ENCODE data around the gene STARD3NL.

GRCh38 chr7:38235606-38236005, 57.6 kb downstream of the STARD3NL start:
- TF ChIP-seq CTCF (conservative IDR thresholded peaks at IDR 0.05; ENCODE audit: low read depth, low read length): no peak
- TF ChIP-seq MXI1 (IDR thresholded peaks at IDR 0.05; ENCODE audit: borderline replicate concordance, low read depth, low read length): no peak
- TF ChIP-seq SMC3 (IDR thresholded peaks at IDR 0.05; ENCODE audit: low read depth, low read length): no peak
- no peak for TF ChIP-seq POLR2A (IDR thresholded peaks at IDR 0.05; ENCODE audit: low read depth, low read length)
- no peak for TF ChIP-seq FOS (IDR thresholded peaks at IDR 0.05; ENCODE audit: low read depth, low read length)
- no peak for TF ChIP-seq BHLHE40 (IDR thresholded peaks at IDR 0.05; ENCODE audit: low read depth, low read length)
- no peak for TF ChIP-seq MAFK (IDR thresholded peaks at IDR 0.05; ENCODE audit: low read depth, low read length)
- no peak for TF ChIP-seq RCOR1 (IDR thresholded peaks at IDR 0.05; ENCODE audit: insufficient replicate concordance, low read length)
- TF ChIP-seq USF2 (IDR thresholded peaks at IDR 0.05; ENCODE audit: low read depth, low read length): no peak
- no peak for TF ChIP-seq MAZ (IDR thresholded peaks at IDR 0.05; ENCODE audit: borderline replicate concordance, low read depth, low read length)
- no peak for TF ChIP-seq RAD21 (IDR thresholded peaks at IDR 0.05; ENCODE audit: low read length)

All from IMR-90 (cell line).